GM18508 (cell line): ENCODE data around the gene EFCAB11.

Experiments used
- ATAC-seq: cut with Tn5 transposase; IDR thresholded peaks from one replicate; pipeline ENCODE4 v1.9.1; 2021; ENCODE audit warnings: moderate number of reproducible peaks; ENCODE audit not compliant: insufficient read depth, unreplicated experiment

EFCAB11 gene

DNA sequence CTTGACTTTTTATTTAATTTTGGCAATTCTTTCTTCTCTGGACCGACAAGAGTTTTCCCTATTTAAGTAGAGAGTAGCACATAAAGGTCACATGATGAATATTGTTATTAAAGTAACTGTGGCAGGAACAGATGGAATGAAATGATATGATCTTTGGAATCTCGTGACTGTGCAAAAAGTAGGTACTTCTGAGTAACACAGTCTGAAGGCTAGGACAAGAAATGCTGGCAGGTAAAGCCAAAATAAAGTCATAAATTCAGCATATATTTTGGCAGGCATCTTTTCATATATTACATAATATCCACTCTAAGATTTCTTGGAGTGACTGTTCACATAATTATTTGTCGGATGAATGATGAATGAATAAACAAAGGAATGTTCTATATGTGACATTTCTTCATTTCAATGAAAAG, 121.4 kb downstream of the EFCAB11 start:
- no peak for ATAC-seq

DNA sequence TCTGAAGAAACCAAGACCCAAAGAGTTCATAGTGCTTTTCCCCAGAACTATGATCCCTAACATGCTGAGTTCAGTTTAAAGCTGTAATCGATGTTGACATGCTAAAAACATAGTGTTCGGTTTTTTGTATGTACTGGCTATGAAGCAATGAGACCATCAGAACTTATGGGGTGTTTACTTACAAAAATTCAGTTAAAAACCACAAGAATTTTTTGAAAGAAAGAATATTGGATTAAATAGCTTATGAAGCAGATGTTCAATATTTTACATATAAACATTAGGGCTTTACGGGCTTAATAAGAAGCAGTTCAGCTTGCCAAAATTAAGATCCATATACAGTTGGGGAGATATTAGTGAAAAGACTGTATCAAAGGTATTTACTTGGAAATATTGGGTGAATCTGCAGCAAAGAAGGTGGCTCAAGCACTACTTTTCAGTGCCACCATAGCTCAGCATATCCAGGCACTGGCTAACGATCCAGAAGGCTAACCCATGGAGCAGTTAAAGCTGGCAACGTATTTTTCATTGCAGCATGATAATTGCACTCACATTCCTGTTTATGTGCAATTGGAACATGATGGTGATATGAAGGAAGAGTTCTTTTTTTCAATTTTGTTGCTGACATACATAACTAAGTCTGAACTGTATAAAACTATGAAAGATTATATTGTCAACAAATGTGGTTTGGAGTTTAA, 125.9 kb downstream of the EFCAB11 start:
- ATAC-seq = no peak

DNA sequence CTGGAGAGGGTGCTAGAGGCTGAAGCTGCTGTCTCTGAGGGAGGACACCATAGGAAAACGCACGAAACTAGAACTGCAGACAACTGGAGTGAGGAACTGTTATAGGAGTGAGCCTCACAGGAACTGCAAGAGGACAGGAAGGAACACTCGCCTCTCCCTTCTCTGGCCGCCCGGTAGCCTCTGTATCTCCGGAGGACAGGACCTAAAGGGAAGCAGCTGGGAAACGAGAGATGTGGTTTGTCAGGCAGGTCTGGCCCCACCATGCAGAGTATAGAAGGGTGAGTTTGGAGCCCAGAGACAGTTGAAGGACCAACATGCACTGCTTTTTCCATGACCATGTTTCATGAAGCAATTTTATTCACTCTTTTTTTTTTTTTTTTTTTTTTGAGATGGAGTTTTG, 127.3 kb downstream of the EFCAB11 start:
- no peak for ATAC-seq

DNA sequence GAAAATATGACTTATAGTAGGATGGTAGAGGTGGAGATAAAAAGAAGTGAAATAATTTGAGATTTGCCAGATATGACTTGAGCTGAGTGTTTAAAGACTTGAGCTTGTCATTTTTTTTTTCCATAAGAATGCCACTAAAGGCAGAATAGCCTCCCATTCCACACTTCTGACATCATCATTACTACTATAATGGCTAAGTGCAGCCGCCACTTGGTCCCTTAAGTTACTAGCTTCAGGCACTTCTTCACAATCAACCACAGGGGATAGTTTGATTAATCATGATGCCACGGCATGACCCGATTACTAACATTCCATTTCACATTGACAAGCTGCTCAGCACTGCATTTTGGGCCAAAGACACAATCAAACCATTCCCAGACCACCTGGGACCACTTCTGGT, 127.9 kb downstream of the EFCAB11 start:
- ATAC-seq = no peak

DNA sequence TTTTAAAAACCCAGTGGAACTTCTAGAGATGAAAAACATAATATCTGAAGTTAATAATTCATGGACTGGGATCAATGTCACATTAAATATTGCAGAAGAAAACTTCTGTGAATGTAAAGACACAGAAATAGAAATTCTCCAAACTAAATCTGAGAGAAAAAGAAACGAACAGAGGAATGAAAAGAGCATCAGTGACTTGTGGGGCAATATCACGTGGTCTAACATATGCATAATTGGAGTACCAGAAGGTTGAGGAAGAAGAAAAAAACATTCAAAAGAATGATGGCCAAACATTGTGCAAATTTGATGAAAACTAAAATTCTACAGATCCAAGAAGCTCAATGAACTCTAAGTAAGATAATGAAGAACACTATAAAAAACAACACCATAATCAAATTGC, 130.8 kb downstream of the EFCAB11 start:
- ATAC-seq = no peak

DNA sequence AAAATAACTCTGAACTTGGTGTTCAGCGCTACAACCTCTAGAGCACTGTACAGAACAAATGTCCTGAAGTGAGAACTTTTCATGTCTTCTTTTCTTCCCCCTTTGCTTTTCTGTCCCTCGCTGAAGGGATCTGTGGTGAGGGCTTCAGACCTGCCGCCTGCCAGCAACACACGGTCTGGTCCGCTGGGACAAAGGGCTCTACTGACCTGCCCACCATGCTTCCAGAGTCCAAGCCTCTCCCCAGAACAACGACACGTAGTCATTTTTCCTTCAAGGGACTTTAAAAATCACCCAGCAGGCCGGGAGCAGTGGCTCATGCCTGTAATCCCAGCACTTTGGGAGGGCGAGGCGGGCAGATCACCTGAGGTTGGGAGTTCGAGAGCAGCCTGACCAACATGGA, 140.4 kb downstream of the EFCAB11 start:
- no peak for ATAC-seq

DNA sequence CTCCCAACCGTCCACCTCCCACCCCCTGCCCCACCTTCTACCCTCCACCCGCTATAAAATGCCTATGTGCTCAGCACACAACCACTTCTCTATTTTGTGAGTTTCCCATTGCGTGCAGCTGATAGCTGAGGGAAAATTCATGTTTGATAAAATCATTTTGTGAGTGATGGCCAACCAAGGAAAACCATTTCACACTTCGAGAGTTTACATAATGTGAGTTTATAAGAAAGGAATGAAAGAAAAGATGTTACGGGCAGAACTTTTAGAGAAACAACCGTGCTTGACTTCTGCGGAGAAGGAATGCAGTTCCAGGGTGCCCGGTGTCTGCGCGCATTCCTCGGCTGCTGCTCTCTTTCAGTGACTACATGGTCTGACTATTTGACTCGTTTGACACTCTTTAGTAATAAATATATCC, 140.9 kb downstream of the EFCAB11 start:
- no peak for ATAC-seq

DNA sequence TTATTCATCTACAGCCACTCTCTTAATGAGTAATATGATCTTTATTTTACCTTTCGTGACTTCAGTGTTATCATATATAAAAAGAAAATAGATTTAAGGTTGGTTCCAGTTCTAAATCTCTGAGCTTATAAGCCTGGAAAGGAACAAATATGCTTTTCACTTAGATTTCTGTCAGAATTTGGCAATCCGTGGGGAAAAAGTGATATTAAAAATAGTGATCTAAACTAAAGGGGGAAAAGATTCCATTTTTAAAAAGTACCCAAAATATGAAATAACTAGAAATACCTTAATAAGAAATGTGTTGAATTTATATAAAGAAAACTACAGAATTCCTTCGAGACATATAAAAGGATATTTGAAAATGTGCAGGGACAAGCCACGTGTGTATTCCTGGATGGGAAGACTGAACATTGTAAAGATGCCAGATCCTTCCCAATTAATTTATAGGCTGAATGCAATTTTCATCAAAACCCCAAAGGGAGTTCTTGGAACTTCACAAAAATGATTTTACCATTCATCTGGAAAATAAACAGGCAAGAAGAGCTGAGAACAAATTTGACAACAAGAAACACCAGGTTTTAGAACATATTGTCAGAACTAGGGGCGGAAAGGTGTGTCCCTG, 142.5 kb downstream of the EFCAB11 start:
- ATAC-seq = no peak

DNA sequence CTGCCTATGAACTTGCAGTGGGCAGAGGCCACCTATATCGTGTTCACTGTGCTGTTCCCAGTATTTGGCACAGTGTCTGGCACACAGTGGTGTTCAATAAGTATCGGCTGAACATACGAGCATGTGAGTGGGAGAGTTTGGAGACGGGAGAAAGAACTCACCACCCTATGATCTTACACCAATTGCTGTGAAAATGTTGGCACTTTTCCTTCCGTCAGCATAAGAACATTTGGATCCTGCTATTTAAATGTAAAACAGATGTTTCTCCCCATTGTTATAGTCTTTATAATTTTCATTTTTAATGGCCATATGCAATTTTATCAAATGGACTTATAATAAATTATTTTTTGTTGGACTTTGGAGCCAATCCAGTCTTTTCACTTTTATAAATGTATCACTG, 144.4 kb downstream of the EFCAB11 start:
- ATAC-seq = no peak

DNA sequence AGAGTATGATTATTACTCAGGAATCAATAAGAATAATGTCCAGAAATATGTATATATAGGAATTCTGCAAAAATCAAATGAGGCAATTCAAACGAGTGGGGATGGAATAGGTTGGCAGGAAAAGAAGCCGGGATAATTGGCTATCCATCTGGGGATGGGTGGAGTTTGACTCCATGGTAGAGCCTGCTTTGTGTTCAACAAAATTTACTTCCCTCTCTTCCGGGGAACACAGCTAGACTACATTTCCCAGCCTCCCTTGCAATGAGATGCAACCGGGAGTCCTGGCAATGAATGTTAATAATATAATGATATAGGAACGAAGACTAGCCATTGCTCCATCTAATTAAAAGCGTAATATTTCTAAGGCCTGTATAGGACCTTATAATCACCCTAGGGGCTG, 146.6 kb downstream of the EFCAB11 start:
- ATAC-seq = no peak

DNA sequence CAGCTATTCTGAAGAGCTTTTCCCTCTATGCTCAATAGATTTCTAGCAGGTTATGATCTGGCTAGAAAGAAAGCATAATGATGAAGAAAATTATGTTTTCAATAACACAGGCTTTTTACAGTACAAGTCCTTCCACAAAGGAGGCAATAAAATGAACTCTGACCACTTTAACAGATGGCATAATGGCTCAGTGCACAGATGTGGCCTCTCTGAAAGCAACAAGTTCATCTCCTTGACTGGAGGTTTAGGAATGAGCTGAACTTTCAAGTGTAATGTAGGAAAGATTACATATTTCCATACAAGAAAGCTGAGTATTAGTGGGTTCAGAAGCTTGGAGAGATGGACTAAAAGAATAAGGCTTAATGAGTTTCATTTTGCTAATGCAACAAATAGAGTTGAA, 147.4 kb downstream of the EFCAB11 start:
- ATAC-seq = no peak

DNA sequence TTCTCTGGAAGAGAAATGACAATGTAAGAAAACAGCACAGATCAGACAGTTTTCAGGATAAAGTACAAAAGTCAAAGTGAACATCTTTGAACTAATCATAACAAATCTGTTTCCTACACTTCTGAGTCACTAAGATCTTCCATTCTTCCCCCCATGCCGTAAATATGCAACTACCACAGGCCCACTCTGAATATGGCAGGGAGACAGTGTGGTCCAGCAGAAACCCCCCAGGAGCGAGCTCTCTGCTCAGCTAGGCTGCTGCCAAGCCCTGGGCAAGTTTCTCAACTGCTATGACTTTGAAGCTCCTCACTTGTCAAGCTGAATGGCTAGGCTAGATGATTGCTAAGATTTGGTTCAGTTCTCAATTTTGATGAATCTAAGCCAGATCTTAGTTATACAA, 148.1 kb downstream of the EFCAB11 start:
- no peak for ATAC-seq

DNA sequence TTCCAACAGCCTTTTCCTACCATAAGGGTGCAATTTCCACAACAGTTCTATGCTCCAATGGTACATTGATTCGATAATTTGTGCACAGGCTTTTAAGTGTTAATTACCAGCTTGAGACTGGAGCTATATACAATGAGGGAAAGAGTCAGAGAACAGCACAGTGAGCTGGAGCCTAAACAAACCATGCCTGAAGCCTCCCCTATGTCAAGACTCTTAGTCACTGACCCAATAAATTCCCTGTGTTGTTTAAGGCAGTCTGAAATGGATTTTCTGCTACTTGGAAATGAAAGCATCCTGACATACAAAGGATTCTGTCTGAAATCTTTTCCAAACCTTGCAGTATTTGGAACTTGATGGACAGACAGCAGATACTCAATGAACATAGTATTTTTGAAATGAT, 149.0 kb downstream of the EFCAB11 start:
- no peak for ATAC-seq

DNA sequence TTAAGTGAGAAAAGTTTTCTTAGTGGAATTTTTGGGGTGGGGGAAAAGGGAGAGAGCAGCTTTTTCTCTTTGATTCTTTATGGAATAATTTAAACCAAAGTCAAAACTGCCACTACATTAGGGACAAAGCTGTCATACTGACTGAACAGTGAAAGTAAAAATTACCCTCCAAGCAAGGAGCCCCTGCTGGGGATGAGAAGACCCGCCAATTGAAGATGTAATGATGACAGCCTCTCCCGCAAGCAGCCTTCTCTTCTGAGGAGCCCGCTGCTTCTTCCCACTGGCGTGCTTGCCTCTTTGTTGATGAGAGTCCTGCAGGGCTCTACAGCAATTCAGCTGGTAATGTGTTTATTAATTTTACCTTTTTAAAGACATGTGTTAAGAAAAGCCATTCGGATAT, 151.0 kb downstream of the EFCAB11 start:
- ATAC-seq = no peak

DNA sequence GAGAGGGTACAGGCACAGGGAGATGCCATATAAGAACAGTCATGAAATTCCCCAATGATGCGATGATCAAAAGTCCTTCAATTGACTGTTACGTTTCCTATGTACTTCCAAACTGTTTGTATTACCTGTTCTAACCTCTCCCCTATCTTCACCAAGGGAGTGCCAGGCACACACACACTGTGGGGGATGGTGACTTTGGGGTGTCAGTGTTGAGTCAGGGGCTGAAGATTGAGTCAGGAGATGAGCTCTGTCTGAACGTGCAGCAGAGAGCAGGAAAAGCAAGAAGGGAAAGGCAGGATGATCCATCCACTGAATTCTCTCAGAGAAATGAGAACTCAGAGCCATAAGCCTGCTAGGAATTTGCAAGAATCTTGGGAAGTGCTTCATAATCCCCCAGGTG, 153.4 kb downstream of the EFCAB11 start:
- no peak for ATAC-seq

DNA sequence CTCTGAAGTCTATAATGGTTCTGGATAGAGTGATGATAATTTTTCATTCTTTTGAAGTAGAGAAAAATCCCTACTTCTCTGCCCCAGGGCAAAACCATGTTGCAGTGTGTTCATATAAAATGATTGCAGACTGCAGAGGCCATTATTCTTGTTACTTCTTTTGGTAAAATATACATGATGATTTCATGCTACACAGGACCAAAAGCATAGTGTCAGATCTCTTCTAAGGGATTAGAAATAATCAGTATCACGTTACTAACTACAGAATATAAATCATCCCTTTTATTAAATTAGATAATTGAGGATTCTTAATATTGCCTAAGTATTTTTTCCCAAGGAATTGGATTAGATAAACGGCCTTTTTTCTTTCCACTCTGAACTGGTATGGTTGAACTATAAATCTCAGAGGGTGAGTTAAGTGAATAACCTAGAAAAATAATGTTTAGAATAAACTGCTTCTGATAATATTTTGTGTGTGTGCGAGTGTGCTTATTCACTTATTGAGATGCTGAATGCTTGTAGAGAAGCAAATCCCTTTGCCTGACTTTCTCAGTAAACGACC, 156.2 kb downstream of the EFCAB11 start:
- ATAC-seq = no peak

DNA sequence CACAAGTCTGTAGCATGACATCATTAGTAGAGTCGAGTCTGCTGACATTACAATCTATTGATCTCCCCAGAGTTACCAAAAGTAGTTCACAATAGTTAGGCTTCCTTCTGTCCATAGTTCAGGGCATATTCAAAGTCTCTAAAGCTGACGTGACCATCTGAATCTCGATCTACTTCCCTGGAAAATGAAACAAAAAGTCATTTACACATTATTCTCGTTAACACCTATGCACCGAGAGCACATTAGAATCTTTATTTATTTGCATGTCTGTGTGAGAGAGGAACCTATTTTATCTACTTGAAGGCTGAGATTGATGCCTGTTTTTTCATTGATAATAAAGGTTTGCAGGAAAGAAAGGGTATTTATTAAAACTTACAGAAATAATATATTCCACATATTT, 157.4 kb downstream of the EFCAB11 start:
- ATAC-seq = no peak

DNA sequence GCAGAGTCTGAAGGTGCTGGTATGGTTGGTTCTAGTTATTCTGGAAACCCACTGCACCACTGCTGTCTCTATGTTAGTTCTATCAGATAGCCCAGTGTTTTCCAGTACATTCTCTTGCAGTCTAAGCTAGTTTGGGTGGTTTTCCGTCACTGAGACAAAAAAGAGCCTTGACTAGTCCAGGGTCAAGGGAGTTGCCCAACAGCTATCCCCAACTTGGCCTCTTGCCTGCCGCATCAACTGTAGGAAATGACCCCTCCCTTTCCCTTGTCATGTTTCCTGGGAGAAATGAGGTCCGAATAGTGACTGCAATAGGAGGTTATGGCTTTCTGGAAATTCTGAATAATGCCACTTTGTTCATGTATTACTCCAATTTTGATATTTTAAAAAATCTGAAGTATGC, 160.4 kb downstream of the EFCAB11 start:
- ATAC-seq = no peak

DNA sequence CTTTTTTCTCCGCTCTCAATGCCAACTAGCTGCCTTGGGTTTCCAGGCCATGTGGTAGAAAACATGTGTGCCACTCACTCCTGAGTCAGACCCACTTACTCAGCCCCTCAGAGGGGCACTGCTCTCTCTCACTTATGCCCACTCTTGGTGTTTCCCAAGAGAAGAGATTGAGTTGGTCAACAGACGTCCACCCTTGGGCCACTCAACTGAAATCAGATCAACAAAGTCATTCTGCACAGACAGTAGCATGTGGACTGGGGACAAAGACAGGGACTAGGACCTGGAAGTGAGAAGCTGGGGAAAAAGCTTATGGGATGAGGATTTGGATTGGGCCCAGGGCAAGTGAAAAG, 161.2 kb downstream of the EFCAB11 start:
- no peak for ATAC-seq

DNA sequence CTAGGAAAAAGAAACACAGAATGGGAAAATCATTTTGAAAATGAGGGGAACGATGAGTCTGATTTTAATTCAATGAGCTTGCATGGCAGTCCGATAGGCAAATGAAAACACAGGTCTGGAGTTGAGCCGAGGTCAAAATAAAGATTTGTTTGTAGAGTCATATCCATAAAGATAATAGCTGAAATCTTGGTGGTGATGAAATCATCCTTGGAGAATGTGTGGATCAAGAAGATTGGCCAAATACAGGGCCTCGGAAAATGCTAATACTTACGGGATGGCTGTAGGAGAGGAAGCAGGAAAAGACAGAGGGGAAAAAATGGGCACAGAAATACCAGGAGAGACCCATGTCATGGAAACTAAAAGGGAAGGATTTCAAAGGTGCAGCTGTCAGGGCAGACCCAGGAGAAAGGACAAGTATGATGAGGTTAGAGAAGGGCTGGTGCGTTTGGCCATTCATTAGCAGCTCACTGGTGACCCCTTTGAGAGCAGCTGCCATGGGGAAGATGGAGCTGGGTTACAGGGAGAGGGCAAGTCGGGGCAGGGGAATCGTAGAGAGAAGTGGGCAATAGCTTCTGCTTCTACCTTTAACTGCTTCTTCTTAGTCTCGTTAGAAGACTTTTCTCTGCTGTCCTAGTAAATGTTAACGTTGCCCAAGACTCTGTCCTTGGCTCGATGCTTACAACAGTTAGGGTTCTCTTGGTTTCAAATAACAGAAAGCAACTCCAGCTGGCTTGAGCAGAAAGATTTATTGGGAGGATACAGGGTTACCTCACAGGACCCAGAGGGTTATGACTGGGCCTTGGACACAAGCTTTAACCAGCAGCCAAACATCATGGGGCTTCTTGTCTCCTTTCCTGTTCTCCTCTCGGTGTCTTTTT, 161.8 kb downstream of the EFCAB11 start:
- ATAC-seq = no peak

DNA sequence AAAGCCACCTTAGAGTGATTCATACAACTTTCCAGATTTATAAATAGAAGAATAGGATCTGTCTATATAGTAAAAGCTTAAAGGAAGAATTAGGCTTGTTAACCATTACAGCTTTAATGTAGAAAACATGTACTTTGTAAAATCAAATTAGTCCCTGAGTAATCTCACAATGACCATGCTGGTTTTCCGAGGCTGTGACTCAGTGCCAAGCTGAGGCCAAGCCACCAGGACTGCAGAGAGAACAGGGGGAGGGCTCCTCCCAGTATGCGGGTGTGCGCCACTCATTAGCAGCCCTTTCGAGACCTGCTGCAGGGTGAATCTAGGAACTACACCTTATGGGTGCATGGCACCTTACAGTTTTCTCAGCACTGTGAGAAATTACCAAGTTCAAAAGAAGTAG, 167.0 kb downstream of the EFCAB11 start:
- ATAC-seq = no peak
